ENCODE data around the gene MZF1. TPM values are rescaled to one million over a fixed set of nuclear protein-coding genes. Genes with fewer than 3 reads are reported as not detected.

The MZF1 gene
- total and polyA plus RNA-seq, 4 donors, result 4.9 to 21.1 (median 8.8) TPM

DNA sequence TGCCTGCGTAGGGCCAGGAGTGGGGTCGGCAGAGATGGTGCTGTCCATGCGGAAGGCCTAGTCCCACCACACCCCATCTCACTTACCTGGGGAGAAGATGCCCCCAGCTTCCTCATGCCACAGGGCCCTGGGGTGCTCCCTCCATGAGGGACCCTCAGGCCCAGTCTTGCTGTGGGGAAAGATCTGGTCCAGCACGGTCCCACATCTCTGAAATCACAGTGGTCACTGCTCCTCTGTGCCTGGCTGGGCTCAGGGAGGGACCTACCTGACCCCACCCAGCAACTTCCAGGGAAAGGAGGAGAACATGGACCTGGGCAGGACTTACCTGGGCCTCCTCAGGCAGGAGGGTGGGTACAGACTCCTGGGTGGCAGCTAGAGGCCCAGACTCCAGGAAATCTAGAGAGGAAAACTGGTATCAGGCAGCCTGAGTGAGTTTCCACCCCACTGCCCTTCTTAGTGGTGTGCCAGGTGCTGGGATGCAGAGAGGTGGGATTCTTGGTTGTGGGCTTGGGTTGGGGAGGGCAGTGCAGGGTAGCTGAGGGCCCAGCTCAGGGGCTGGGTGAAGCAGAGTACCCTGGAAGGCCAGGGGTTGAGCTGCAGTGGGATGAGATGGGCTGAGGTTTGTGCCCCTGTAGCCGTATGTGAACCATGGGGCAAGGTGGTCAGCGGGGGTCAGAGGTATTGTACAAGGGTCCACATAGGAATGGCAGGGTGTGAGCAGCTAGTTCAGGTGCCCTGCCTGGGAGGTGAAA, 3.8 kb downstream of the MZF1 start:
- Histone ChIP-seq H3K4me1 (ENCODE audit: control insufficient read depth in 4 of 4, insufficient read depth in 4 of 4, low read length in 3 of 4) (peaks cover 4 to 17% (median 13%) of the 10 kb centered on the region in 4 donors), H3K27me3 (ENCODE audit: control insufficient read depth in 4 of 4, insufficient read depth in 4 of 4, low read length in 3 of 4) (no peaks in the 10 kb centered on the region), H3K36me3 (ENCODE audit: control insufficient read depth in 4 of 4, insufficient read depth in 3 of 4, low read depth in 1 of 4, low read length in 3 of 4) (peaks cover 2 to 18% (median 7%) of the 10 kb centered on the region in 4 donors), H3K9me3 (ENCODE audit: control insufficient read depth in 4 of 4, low read length in 3 of 4) (no peaks in the 10 kb centered on the region), H3K4me3 (ENCODE audit: low read depth in 1 of 3, low read length in 3 of 3) (no peak overlapping the region), H3K27ac (ENCODE audit: low read depth in 1 of 2, low read length in 2 of 2) (no peak overlapping the region), H3K9ac (ENCODE audit: low read depth in 1 of 2, low read length in 2 of 2) (no peak overlapping the region)
- TF ChIP-seq JUND (IDR thresholded peaks at IDR 0.05) (no peak), FOXA1 (IDR thresholded peaks at IDR 0.05) (no peak), EGR1 (IDR thresholded peaks at IDR 0.05; ENCODE audit: low read depth in 2 of 2) (no peak)
- TF ChIP-seq, protein P1, sequence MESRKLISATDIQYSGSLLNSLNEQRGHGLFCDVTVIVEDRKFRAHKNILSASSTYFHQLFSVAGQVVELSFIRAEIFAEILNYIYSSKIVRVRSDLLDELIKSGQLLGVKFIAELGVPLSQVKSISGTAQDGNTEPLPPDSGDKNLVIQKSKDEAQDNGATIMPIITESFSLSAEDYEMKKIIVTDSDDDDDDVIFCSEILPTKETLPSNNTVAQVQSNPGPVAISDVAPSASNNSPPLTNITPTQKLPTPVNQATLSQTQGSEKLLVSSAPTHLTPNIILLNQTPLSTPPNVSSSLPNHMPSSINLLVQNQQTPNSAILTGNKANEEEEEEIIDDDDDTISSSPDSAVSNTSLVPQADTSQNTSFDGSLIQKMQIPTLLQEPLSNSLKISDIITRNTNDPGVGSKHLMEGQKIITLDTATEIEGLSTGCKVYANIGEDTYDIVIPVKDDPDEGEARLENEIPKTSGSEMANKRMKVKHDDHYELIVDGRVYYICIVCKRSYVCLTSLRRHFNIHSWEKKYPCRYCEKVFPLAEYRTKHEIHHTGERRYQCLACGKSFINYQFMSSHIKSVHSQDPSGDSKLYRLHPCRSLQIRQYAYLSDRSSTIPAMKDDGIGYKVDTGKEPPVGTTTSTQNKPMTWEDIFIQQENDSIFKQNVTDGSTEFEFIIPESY (IDR thresholded peaks at IDR 0.05), result no peak
- 96% methylated on average over 6 of the region's 6 CpGs for WGBS
- no peak for DNase-seq (ENCODE audit: low spot score)

DNA sequence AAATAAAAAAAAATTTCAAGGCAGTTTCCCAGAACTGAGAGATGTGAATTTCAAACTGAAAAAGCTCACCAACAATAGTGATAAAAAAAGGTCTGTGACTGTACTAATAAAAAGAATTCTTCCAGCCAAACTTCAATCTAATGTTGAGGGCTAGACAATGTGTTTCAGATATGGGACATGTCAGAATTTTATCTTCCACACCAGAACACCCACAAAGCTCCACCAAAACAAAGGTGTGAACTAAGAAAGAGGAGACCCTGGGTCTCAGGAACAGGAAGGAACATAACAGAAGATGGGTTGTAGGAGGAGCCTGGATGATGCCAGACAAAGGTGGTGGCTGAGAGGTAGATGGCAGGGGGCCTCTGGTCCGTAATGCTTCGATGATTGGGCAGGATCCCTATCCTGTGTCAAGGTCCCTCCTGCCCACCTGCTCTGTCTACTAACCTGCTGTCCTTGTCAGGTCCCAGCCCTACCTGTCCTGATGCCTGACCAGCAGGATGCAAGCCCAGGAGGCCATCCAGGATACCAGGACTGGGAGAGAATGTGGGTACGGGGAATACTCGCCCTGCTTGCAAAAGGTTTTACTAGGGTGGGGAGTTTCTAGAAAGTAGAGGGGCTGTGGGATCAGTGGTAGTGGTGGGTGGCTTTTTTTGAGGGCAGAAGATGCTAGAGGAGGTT, 4.5 kb downstream of the MZF1 start:
- H3K9me3 ChIP-seq (ENCODE audit: control insufficient read depth in 4 of 4, low read length in 3 of 4), result no peaks in the 10 kb centered on the region
- H3K4me1 ChIP-seq (ENCODE audit: control insufficient read depth in 4 of 4, insufficient read depth in 4 of 4, low read length in 3 of 4), result peaks cover 3 to 11% (median 7%) of the 10 kb centered on the region in 4 donors
- no peak overlapping the region for H3K27ac ChIP-seq (ENCODE audit: low read depth in 1 of 2, low read length in 2 of 2)
- no peaks in the 10 kb centered on the region for H3K27me3 ChIP-seq (ENCODE audit: control insufficient read depth in 4 of 4, insufficient read depth in 4 of 4, low read length in 3 of 4)
- 95% methylated on average over 4 of the region's 4 CpGs for WGBS
- TF ChIP-seq, protein P2, sequence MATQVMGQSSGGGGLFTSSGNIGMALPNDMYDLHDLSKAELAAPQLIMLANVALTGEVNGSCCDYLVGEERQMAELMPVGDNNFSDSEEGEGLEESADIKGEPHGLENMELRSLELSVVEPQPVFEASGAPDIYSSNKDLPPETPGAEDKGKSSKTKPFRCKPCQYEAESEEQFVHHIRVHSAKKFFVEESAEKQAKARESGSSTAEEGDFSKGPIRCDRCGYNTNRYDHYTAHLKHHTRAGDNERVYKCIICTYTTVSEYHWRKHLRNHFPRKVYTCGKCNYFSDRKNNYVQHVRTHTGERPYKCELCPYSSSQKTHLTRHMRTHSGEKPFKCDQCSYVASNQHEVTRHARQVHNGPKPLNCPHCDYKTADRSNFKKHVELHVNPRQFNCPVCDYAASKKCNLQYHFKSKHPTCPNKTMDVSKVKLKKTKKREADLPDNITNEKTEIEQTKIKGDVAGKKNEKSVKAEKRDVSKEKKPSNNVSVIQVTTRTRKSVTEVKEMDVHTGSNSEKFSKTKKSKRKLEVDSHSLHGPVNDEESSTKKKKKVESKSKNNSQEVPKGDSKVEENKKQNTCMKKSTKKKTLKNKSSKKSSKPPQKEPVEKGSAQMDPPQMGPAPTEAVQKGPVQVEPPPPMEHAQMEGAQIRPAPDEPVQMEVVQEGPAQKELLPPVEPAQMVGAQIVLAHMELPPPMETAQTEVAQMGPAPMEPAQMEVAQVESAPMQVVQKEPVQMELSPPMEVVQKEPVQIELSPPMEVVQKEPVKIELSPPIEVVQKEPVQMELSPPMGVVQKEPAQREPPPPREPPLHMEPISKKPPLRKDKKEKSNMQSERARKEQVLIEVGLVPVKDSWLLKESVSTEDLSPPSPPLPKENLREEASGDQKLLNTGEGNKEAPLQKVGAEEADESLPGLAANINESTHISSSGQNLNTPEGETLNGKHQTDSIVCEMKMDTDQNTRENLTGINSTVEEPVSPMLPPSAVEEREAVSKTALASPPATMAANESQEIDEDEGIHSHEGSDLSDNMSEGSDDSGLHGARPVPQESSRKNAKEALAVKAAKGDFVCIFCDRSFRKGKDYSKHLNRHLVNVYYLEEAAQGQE (IDR thresholded peaks at IDR 0.05), result no peak
- TF ChIP-seq JUND (IDR thresholded peaks at IDR 0.05) (no peak), HNF4G (IDR thresholded peaks at IDR 0.05) (no peak), MAX (IDR thresholded peaks at IDR 0.05) (no peak)
- TF ChIP-seq, protein P3, sequence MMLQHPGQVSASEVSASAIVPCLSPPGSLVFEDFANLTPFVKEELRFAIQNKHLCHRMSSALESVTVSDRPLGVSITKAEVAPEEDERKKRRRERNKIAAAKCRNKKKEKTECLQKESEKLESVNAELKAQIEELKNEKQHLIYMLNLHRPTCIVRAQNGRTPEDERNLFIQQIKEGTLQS (IDR thresholded peaks at IDR 0.05), result no peak
- TF ChIP-seq, protein P4, sequence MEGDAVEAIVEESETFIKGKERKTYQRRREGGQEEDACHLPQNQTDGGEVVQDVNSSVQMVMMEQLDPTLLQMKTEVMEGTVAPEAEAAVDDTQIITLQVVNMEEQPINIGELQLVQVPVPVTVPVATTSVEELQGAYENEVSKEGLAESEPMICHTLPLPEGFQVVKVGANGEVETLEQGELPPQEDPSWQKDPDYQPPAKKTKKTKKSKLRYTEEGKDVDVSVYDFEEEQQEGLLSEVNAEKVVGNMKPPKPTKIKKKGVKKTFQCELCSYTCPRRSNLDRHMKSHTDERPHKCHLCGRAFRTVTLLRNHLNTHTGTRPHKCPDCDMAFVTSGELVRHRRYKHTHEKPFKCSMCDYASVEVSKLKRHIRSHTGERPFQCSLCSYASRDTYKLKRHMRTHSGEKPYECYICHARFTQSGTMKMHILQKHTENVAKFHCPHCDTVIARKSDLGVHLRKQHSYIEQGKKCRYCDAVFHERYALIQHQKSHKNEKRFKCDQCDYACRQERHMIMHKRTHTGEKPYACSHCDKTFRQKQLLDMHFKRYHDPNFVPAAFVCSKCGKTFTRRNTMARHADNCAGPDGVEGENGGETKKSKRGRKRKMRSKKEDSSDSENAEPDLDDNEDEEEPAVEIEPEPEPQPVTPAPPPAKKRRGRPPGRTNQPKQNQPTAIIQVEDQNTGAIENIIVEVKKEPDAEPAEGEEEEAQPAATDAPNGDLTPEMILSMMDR (IDR thresholded peaks at IDR 0.05; ENCODE audit: low read depth, low read length, missing input control), result no peak
- H3K4me3 ChIP-seq (ENCODE audit: low read depth in 1 of 3, low read length in 3 of 3), result no peak overlapping the region
- H3K36me3 ChIP-seq (ENCODE audit: control insufficient read depth in 4 of 4, insufficient read depth in 3 of 4, low read depth in 1 of 4, low read length in 3 of 4), result peaks cover 2 to 18% (median 7%) of the 10 kb centered on the region in 4 donors
- no peak overlapping the region for H3K9ac ChIP-seq (ENCODE audit: low read depth in 1 of 2, low read length in 2 of 2)
- DNase-seq (ENCODE audit: low spot score), result no peak
